ENCODE results near the gene LRRC8C.
A peak's percentile ranks its signal among the peaks of the same experiment; 100 is the strongest.

The LRRC8C gene

GRCh38 chr1:89712420-89712819 lies 79.5 kb downstream of the LRRC8C start:
- Mint-ChIP-seq H3K9me3 (no peaks in the 10 kb centered on the region), H3K4me1 (peaks cover 65% of the 10 kb centered on the region), H3K4me3 (no peak overlapping the region), H3K27me3 (no peaks in the 10 kb centered on the region), H3K27ac (no peak overlapping the region)
- no peak for ATAC-seq
- no peak for DNase-seq

- ATAC-seq (no peak), DNase-seq (no peak)
- peak overlapping the region in 1 of 2 donors; percentile 11 for H3K27ac Mint-ChIP-seq
- peaks cover 66% of the 10 kb centered on the region for H3K4me1 Mint-ChIP-seq
- H3K9me3 Mint-ChIP-seq = no peaks in the 10 kb centered on the region
- H3K4me3 Mint-ChIP-seq = no peak overlapping the region
- no peaks in the 10 kb centered on the region for H3K27me3 Mint-ChIP-seq
Observed at GRCh38 chr1:89715677-89716076, 82.8 kb downstream of the LRRC8C start.

DNA sequence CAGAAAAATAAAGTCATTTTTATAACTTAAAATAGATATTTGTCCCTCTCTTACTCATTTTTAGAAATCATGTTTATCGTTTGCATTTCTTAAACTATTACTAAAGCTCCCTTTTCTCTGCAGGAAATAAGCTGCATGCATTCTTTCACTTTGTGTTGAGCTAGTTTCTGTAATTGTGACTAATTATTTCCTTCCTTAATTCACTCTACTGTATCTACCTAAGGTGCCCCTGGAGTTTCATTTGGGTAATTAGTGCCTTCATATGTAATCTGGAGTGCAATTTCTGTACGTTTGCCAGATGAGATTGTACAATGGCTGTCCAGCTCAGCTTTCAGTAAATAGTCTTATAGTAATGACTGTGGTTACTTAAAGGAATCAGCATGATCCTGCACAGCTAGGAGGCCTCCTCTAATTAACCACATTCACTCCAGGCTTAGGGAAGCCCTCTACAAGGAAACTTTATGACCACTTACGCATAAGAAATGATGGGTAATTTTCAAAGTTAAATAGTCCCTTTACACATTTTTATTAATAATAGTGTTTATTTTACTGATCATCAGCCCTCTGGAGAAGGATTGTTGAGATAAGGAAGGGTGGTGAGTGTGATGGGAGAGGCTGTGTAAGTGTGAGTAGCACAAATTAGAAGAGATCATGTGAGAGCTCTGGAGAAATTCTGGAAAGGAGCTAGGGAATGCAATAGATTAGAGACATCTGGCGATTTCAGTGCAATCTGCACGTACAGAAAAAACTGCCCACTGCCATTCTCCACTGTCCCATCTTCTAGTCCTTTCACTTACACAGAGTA lies 86.8 kb downstream of the LRRC8C start:
- no peaks in the 10 kb centered on the region for H3K27me3 Mint-ChIP-seq
- peak overlapping the region; percentile 73 to 86 for H3K4me3 Mint-ChIP-seq
- H3K4me1 Mint-ChIP-seq = peaks cover 81% of the 10 kb centered on the region
- ATAC-seq = peak; percentile 98
- H3K27ac Mint-ChIP-seq = peak overlapping the region; percentile 98 to 100
- H3K9me3 Mint-ChIP-seq = peaks cover 7 to 8% of the 10 kb centered on the region in 2 donors
- peak; percentile 32 to 35 for DNase-seq

GRCh38 chr1:89720839-89721238 lies 87.9 kb downstream of the LRRC8C start:
- Mint-ChIP-seq H3K4me3 (peak overlapping the region in 1 of 2 donors; percentile 55), H3K27me3 (no peaks in the 10 kb centered on the region), H3K27ac (peak overlapping the region in 1 of 2 donors; percentile 92), H3K9me3 (peaks cover 7 to 8% of the 10 kb centered on the region in 2 donors), H3K4me1 (peaks cover 86% of the 10 kb centered on the region)
- no peak for ATAC-seq
- DNase-seq = no peak

- Mint-ChIP-seq H3K4me1 (peaks cover 91% of the 10 kb centered on the region), H3K9me3 (peaks cover 7 to 13% of the 10 kb centered on the region in 2 donors), H3K4me3 (peak overlapping the region; percentile 39 to 55), H3K27ac (peak overlapping the region; percentile 87 to 92), H3K27me3 (no peaks in the 10 kb centered on the region)
- ATAC-seq = peak; percentile 38
- DNase-seq = peak; percentile 15 to 20
Observed at GRCh38 chr1:89721351-89721750, 88.4 kb downstream of the LRRC8C start.

DNA sequence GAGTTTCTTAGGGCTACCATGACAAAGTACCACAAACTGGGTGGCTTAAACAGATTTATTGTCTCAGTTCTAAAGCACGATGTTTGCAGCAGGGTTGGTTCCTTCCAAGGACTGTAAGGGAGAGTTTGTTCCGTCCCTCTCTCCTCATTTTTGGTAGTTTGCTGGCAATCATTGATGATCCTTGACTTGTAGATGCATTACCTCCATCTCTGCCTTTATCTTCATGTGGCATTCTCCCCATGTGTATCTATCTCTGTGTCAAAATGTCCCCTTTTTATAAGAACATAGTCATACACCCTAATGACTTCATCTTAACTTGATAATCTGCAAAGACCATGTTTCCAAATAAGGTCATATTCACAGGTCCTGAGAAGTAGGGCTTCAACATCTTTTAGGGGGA lies 90.2 kb downstream of the LRRC8C start:
- no peak for DNase-seq
- peak overlapping the region; percentile 29 to 95 for H3K27ac Mint-ChIP-seq

GRCh38 chr1:89723863-89724262 lies 90.9 kb downstream of the LRRC8C start:
- ATAC-seq = no peak
- no peak for DNase-seq
- Mint-ChIP-seq H3K4me1 (peaks cover 92% of the 10 kb centered on the region), H3K27ac (peak overlapping the region; percentile 95 to 98), H3K9me3 (peaks cover 7 to 17% of the 10 kb centered on the region in 2 donors), H3K27me3 (no peaks in the 10 kb centered on the region), H3K4me3 (peak overlapping the region; percentile 14 to 49)

More for the DNA sequence above, 90.2 kb downstream of the LRRC8C start:
- Mint-ChIP-seq H3K4me1 (peaks cover 90% of the 10 kb centered on the region), H3K4me3 (peak overlapping the region; percentile 25), H3K9me3 (peaks cover 7 to 17% of the 10 kb centered on the region in 2 donors), H3K27me3 (no peaks in the 10 kb centered on the region)
- ATAC-seq = no peak

- peaks cover 91% of the 10 kb centered on the region for H3K4me1 Mint-ChIP-seq
- ATAC-seq (peak; percentile 96), DNase-seq (peak; percentile 52 to 82)
- H3K9me3 Mint-ChIP-seq = peaks cover 7 to 17% of the 10 kb centered on the region in 2 donors
- H3K4me3 Mint-ChIP-seq = peak overlapping the region; percentile 49 to 67
- no peaks in the 10 kb centered on the region for H3K27me3 Mint-ChIP-seq
- H3K27ac Mint-ChIP-seq = peak overlapping the region; percentile 95 to 98
Observed at GRCh38 chr1:89724369-89725010, 91.6 kb downstream of the LRRC8C start.

- ATAC-seq (peak; percentile 63), DNase-seq (no peak)
- peak overlapping the region; percentile 49 to 67 for H3K4me3 Mint-ChIP-seq
Observed at GRCh38 chr1:89725011-89725370, 92.1 kb downstream of the LRRC8C start.

DNA sequence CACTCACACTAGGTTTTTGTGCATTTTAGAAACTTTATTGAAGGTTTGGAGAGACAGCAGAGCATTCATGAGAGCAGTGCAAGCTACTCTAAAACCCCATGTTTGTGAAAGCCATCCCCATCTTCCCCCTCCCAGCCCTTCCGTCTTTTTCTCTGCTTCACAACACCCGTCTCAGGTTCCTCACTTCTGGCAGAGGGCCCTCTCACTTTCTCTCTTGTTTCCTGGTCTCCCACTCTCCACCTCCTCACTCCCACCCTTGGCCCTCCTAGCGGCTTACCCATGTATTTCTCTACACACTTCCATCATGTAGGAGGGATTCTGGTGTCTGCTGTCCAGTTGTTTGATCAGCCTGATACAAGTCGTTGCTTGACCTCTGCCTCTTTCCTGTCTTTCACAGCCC lies 92.7 kb downstream of the LRRC8C start:
- DNase-seq = no peak
- H3K4me1 Mint-ChIP-seq = peaks cover 81% of the 10 kb centered on the region
- peaks cover 7 to 17% of the 10 kb centered on the region in 2 donors for H3K9me3 Mint-ChIP-seq
- no peak for ATAC-seq
- peak overlapping the region; percentile 91 to 95 for H3K27ac Mint-ChIP-seq
- no peaks in the 10 kb centered on the region for H3K27me3 Mint-ChIP-seq
- H3K4me3 Mint-ChIP-seq = peak overlapping the region; percentile 4 to 44

More at GRCh38 chr1:89725011-89725370, 92.1 kb downstream of the LRRC8C start:
- Mint-ChIP-seq H3K27ac (peak overlapping the region; percentile 95 to 98), H3K4me1 (peaks cover 86% of the 10 kb centered on the region), H3K9me3 (peaks cover 7 to 17% of the 10 kb centered on the region in 2 donors), H3K27me3 (no peaks in the 10 kb centered on the region)

GRCh38 chr1:89727517-89728312 lies 94.8 kb downstream of the LRRC8C start:
- peak overlapping the region in 1 of 2 donors; percentile 60 for H3K27ac Mint-ChIP-seq
- no peak overlapping the region for H3K4me3 Mint-ChIP-seq
- peaks cover 86% of the 10 kb centered on the region for H3K4me1 Mint-ChIP-seq
- peaks cover 7 to 17% of the 10 kb centered on the region in 2 donors for H3K9me3 Mint-ChIP-seq
- no peaks in the 10 kb centered on the region for H3K27me3 Mint-ChIP-seq
- ATAC-seq = no peak
- DNase-seq = no peak

DNA sequence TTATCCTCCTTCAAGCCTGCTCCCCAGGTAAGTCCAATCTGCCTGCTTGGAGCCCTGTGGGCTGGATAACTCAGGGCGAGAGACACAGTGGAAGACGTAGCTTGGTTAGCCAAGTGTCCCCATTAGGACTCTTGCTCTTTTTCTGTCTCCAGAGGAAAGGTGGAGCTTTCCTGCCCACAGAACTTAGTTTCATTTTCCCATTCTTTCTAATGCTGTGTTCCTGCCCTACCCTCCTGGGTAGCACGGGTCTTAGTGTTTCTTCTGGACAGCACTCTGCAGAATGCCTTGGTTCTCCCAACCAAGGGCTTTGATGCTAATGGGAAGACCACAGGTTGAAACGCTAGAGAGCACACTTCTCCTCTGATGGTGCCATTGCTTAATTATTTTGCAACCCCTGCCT lies 95.5 kb downstream of the LRRC8C start:
- Mint-ChIP-seq H3K27ac (no peak overlapping the region), H3K4me1 (peaks cover 85% of the 10 kb centered on the region), H3K9me3 (peaks cover 2 to 10% of the 10 kb centered on the region in 2 donors), H3K4me3 (peak overlapping the region in 1 of 2 donors; percentile 17), H3K27me3 (no peaks in the 10 kb centered on the region)
- ATAC-seq (no peak), DNase-seq (no peak)

GRCh38 chr1:89732206-89732605 lies 99.3 kb downstream of the LRRC8C start:
- peak overlapping the region in 1 of 2 donors; percentile 21 for H3K4me3 Mint-ChIP-seq
- DNase-seq = no peak
- H3K9me3 Mint-ChIP-seq = peaks cover 0 to 3% of the 10 kb centered on the region in 2 donors
- H3K27me3 Mint-ChIP-seq = no peaks in the 10 kb centered on the region
- peaks cover 74% of the 10 kb centered on the region for H3K4me1 Mint-ChIP-seq
- no peak for ATAC-seq
- H3K27ac Mint-ChIP-seq = no peak overlapping the region

DNA sequence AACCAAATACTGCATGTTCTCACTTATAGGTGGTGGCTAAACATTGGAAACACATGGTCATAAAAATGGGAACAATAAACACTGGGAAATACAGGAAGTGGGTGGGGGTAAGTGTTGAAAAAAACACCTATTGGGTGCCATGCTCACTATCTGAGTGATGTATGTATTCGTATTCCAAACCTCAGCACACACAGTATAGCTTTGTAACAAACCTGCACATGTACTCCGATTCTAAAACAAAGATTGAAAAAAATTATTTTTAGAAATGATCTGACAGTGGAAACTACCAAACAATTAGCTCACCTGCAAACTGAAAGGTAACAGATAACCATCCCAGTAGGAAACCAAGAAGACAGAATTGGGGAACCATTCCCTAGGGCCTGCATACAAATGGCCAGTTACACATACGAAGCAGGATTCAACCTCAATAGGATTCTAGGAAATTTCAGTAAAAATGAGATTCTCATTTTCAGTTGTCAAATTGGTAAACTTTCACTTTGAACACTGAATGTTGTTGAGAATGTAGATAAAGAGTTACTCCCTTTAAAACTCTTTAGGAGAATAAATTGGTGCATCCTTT lies 99.8 kb downstream of the LRRC8C start:
- no peak overlapping the region for H3K27ac Mint-ChIP-seq
- no peak for ATAC-seq
- H3K4me3 Mint-ChIP-seq = peak overlapping the region; percentile 19 to 53

GRCh38 chr1:89733748-89734147 lies 100.8 kb downstream of the LRRC8C start:
- ATAC-seq = no peak
- Mint-ChIP-seq H3K27ac (no peak overlapping the region), H3K9me3 (no peaks in the 10 kb centered on the region), H3K27me3 (no peaks in the 10 kb centered on the region), H3K4me1 (peaks cover 71% of the 10 kb centered on the region), H3K4me3 (no peak overlapping the region)
- no peak for DNase-seq

More for the DNA sequence above, 99.8 kb downstream of the LRRC8C start:
- Mint-ChIP-seq H3K4me1 (peaks cover 71% of the 10 kb centered on the region), H3K27me3 (no peaks in the 10 kb centered on the region), H3K9me3 (no peaks in the 10 kb centered on the region)
- DNase-seq = no peak

All from stimulated activated naive CD8-positive, alpha-beta T cell treated with anti-CD3 and anti-CD28 coated beads, Interleukin-15, amount 100 ng/mL, for 72 hours (primary cell).